Measurements from ENCODE around the gene APLP2. TPM values are rescaled to one million over a fixed set of nuclear protein-coding genes. Genes with fewer than 3 reads are reported as not detected.

Gene APLP2
- total and polyA plus RNA-seq, 2 of the 13 experiments (the other 11 are each of a cell fraction or from before 2014, with no cell fraction given) = 315 to 594 TPM

DNA sequence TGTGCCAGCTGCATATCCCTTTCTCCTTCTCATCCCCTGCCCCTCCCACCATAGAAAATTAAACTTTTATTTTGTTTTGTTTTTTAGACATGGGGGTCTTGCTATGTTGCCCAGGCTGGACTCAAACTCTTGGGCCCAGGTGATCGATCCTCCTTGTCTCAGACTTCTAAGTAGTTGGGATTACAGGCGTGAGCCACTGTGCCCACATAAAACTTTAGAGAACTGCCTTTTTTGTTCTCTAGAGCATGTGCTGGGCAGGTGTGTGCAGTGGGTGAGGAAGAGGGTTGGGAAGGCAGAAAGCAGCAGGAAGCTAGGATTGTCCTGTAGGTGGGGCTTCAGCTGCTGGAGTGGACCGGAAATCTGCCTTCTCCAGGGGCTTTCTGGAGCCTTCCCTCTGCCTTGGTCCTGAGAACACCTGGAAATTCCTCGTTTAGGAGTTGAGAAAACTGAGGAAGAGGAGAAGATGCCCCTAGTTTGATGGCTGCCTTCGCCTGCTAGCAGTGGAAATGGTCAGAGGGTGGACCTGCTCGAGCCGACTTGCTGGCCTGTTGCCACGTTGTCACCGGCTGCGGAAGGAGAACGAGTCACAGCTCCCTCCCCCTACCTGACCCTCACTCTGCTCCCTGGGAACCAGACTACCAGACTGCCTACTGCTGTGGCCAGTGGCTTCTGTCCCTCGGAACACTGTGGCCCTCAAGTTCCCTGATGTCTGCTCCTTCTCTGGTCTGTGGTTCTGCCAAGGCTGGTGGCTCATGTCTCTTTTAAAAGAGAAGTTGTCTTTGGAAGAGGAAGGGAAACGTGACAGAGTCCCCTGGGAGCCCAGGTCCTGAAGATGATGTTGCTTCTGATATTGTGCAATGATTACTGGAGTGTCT lies 93.9 kb downstream of the APLP2 start (continued):
- TF ChIP-seq, protein P1, sequence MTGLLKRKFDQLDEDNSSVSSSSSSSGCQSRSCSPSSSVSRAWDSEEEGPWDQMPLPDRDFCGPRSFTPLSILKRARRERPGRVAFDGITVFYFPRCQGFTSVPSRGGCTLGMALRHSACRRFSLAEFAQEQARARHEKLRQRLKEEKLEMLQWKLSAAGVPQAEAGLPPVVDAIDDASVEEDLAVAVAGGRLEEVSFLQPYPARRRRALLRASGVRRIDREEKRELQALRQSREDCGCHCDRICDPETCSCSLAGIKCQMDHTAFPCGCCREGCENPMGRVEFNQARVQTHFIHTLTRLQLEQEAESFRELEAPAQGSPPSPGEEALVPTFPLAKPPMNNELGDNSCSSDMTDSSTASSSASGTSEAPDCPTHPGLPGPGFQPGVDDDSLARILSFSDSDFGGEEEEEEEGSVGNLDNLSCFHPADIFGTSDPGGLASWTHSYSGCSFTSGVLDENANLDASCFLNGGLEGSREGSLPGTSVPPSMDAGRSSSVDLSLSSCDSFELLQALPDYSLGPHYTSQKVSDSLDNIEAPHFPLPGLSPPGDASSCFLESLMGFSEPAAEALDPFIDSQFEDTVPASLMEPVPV (CRISPR knock-in tag; IDR thresholded peaks at IDR 0.05) = 0 out of 2 replicates have a peak, but pooled peaks have one; percentile 78
- TF ChIP-seq SKIL (CRISPR knock-in tag; IDR thresholded peaks at IDR 0.05; ENCODE audit: borderline replicate concordance) = no peak
- no peak for TF ChIP-seq TFE3 (CRISPR knock-in tag; IDR thresholded peaks at IDR 0.05)
- peak; percentile 65; the same call in 1 of the 2 replicates for TF ChIP-seq TARDBP (CRISPR knock-in tag; IDR thresholded peaks at IDR 0.05)
- TF ChIP-seq GMEB1 (CRISPR knock-in tag; IDR thresholded peaks at IDR 0.05; ENCODE audit: borderline replicate concordance) = no peak
- TF ChIP-seq SATB2 (CRISPR knock-in tag; IDR thresholded peaks at IDR 0.05) = no peak; the same call in 1 of the 2 replicates
- TF ChIP-seq HMGA1 (CRISPR knock-in tag; conservative IDR thresholded peaks at IDR 0.05) = no peak
- no peak for TF ChIP-seq SMYD3 (CRISPR knock-in tag; IDR thresholded peaks at IDR 0.05)
- no peak for TF ChIP-seq CCAR2 (optimal IDR thresholded peaks at IDR 0.05; ENCODE audit: low read depth, low read length)
- peak; percentile 59 for TF ChIP-seq ZNF274 (CRISPR knock-in tag; IDR thresholded peaks at IDR 0.05)
- TF ChIP-seq GPN1 (CRISPR knock-in tag; IDR thresholded peaks at IDR 0.05; ENCODE audit: borderline replicate concordance) = no peak
- no peak for TF ChIP-seq ZC3H13 (CRISPR knock-in tag; IDR thresholded peaks at IDR 0.05)
- no peak for TF ChIP-seq HMG20B (CRISPR knock-in tag; conservative IDR thresholded peaks at IDR 0.05)
- TF ChIP-seq ZFP36 (IDR thresholded peaks at IDR 0.05; ENCODE audit: borderline replicate concordance, low read depth, low read length, partially characterized antibody) = no peak
- no peak for TF ChIP-seq ZNF256 (CRISPR knock-in tag; conservative IDR thresholded peaks at IDR 0.05)
- TF ChIP-seq ZNF569 (CRISPR knock-in tag; IDR thresholded peaks at IDR 0.05; ENCODE audit: borderline replicate concordance) = no peak
- TF ChIP-seq SUZ12 (IDR thresholded peaks at IDR 0.05; ENCODE audit: low read depth, low read length) = no peak
- TF ChIP-seq TEAD3 (CRISPR knock-in tag; optimal IDR thresholded peaks at IDR 0.05; ENCODE audit: borderline replicate concordance) = no peak
- no peak for TF ChIP-seq KAT2B (IDR thresholded peaks at IDR 0.05; ENCODE audit: borderline replicate concordance, low read depth, low read length)
- peak; percentile 66; the same call in 1 of the 2 replicates for TF ChIP-seq KDM5B (CRISPR knock-in tag; IDR thresholded peaks at IDR 0.05; ENCODE audit: borderline replicate concordance)
- no peak for TF ChIP-seq MED8 (CRISPR knock-in tag; IDR thresholded peaks at IDR 0.05; ENCODE audit: insufficient replicate concordance)

All from HepG2 (cell line).